NCI-H2107 (cell line): Measurements from ENCODE around the gene FRMD5.

Experiments used
- DNase-seq: peaks from one replicate; lab custom pipeline; 2025; lab: John Stamatoyannopoulos, UW

The FRMD5 gene

DNA sequence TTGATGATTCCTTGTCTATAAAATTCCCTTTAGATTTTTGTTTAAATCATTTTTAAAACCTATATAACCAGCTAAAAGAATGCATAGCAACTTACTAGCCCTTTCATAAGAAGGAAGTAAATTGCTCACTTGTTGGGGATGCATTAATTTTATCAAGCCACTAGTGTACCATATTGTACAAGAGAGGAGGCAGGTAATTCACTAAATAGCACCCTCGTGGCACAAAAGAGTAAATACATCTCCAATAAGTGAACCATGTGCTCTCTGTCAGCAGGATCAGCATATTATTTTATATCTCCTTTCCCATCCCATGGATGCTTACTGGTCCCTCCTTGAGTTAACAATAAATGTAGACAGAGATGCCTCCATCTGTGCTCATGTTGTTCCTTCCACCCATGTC, 34.3 kb downstream of the FRMD5 start:
- DNase-seq, result no peak

DNA sequence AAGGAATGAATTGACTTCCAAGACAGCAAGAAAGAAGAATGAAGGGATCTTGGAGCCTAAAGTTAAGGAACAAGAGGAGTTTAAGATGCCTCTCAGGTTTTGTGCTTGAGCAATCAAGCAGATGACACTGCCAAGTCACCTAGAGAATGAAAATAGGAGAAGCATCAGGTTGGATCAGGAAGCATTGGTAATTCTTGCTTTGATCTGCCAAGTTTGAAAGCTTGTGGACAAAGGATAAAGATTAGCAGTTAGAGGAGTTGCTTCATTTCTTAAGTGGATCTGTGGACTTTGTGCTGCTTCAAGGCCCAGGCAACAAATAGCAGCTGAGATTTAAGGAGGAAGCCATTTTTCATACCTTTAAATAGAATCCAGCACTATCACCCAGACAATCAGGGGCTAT, 35.6 kb downstream of the FRMD5 start:
- no peak for DNase-seq

DNA sequence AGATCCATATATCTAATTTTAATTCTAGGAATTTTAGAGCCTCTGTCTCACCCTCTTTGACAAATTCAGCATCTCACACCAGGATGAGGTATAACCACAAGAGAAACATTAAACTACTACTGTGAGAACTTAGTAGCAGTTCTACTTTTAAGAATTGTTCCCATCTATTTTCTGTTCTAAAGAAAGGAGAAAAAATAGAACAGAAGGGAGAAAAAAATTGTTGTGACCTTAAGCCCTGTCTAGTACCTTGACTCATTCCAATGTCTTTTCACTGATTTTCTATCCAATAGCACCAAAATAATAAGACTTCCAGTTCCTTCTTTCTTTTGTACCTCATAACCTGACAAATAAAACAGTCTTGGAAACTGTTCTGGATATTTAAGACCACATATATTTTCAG, 37.0 kb downstream of the FRMD5 start:
- no peak for DNase-seq

DNA sequence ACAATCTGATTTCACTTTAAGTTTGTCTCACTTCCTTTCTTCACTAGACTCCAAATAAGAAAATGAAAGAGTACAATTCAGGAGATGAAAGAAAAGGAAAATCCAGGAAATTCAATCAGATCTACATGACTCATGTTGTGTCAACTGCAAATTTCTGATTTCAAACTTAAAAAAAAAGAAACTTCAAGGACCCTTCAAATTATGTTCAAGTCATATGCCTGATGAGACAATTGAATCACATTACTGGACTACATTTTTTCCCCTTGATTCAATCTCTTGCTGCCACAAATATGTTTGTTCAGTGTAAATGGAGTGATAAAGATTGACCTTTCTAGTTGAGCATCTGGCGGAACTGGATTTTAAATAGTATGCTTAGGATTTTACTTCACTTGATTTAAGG, 37.4 kb downstream of the FRMD5 start:
- no peak for DNase-seq

DNA sequence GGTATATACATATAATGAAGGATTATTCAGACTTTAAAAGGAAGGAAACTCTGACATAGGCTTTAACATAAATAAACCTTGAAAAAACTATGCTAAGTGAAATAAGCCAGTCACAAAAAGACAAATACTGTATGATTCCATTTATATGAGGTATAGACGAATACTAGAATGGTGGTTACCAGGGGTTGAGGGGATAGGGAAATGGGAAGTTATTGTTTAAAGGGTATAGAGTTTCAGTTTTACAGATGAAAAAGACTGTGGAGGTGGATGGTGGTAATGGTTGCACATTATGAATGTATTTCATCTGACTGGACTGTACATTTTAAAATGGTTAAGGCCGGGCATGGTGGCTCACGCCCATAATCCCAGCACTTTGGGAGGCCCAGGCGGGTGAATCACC, 41.7 kb downstream of the FRMD5 start:
- no peak for DNase-seq

DNA sequence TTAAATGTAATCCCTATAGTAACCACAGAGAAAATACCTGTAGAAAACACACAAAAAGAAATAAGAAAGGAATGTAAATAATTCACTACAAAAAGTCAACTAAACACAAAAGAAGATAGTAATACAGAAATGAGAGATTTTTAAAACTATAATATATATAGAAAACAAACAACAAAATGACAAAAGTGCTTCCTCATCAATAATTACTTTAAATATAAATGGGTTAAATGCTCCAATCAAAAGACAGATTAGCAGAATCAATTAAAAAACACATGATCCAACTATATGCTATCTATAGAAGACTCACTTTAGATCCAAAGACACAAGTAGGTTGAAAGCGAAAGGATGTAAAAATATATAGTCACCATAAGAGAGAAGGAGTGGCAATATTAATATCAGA, 45.8 kb downstream of the FRMD5 start:
- no peak for DNase-seq

DNA sequence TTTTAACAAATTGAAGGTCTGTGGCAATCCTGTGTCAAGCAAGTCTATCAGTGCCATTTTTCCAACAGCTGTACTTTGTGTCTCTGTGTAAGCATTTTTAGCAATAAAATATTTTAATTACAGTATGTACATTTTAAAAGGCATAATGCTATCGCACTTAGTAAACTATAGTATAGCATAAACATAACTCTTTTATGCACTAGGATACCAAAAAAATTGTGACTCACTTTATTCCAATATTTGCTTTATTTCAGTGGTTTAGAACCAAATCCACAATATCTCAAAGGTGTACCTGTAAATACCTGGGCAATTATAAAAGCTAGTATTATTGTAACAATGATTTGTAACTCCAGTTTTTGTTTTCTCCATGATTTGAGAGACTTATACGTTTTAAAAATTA, 46.5 kb downstream of the FRMD5 start:
- DNase-seq, result no peak

DNA sequence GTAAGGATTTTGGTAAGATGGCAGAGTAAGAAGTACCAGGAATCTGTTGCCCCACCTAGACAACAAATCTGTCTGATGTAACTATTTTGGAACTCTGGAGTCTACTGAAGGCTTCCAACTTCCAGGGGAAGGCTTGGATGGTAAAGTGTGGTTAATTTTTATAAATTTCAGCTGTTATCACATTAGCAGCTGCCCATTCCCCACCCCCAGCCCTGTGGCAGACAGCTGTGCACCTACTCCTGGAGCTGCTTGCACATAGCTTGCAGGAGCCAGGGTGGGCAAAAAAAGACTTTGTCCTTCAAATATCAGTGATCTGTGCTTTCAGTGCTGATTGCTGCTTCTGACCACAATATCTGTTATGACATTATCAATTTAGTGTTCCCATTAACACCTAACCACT, 47.4 kb downstream of the FRMD5 start:
- no peak for DNase-seq

DNA sequence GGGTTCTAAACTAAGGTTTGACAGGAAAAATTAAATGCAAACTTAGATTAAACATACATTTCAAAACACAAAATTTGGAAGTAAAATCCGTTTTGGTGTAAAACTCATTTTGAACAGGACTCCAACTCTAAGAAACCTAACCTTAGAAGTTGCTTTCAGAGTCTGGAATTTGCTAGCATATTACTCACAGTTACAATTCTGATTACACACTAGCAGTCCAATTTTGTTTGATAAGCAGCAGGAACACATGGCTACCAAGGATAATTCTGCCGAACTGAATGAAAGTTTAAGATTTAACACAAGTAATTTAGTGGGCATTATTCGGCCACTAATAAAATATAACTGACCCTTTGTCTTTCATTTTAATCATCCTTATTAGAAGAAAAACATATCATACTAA, 49.6 kb downstream of the FRMD5 start:
- no peak for DNase-seq

DNA sequence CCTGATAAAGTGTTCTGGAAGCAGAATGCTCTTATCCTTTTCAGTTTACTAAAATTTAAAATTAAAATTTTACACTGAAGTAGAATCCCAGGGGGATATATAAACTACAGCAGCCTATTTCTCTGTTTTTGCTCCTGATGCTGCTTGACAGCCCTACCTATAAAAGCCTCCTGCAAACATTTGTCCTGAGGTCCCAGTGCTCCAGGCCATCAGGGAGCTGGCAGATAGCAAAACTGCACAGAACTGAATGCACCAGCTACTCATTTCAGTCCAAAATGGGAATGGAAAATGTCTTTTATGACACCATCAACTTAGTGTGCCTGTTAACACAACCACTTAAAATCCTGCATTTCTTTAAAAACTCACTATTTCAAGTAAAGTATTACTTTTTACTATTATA, 50.1 kb downstream of the FRMD5 start:
- no peak for DNase-seq

DNA sequence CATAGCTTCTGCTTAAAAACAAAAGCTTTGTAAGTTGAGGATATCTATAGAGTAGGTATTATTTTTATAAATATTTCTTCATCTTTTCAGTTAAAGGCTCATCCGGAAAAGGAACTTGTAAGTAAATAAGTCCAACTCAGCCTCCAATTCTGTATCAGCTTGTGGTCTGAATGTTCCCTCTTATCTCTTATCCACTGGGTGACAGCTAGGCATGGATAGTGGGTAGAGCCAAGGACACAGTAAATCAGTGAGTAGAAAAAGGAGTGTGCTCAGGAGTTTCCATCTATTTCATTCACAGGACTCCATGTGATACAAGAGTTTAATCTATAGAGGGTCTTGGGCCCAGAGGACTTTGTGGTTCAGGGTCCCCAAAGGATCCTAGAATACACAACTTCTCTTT, 50.9 kb downstream of the FRMD5 start:
- DNase-seq, result no peak

DNA sequence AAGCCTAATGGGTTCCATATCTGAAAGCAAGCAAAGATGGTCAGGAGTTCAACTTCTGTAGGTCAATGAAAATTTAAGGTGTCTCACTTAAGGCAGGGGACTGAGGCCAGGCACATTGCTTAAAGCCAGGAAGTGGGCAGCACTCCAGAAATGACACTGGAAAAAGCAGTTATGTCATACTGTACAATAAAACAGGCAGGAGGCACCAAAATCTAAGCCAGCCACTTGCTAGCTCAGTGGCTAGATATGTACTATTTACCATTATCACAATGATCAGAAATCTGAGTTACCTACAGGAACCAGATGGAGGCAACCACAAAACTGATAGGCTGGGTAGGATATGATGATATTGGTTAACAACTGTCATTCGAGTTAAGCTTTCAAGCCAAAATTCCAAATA, 57.3 kb downstream of the FRMD5 start:
- DNase-seq, result no peak

DNA sequence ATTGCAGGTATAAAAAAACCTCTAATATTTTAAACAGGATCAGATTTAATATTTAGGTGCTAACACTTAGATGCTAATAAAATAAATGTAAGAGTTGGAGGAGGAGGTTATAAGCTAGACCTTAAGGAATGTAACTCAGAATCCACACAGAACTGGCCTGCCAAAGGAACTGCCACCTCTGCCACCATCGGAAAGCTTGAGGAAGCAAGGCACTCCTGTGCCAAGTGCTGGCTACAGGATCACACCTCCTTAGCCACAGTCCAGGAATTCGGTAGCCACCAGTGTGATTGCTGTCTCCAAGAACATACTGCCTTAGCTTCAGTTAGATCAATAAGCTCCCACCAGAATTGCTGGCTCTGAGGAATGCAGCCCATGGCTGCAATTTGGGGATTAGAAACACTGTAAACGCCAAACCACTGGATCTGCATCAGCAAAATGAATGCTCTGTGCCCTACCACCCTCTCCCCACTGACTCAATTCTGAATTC, 58.0 kb downstream of the FRMD5 start:
- DNase-seq, result no peak

DNA sequence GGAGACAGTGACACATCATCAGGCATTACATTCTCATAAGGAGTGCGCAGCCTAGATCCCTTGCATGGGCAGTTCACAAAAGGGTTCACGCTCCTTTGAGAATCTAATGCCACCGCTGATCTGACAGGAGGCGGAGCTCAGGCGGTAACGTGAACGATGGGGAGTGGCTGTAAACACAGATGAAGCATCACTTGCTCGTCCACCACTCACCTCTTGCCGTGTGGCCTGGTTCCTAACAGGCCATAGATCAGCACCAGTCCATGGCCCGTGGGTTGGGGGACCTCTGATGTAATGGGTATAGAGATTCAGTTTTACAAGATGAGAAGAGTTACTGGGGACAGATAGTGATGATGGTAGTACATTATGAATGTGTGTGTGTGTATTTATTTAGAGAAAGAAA, 63.0 kb downstream of the FRMD5 start:
- DNase-seq, result no peak

DNA sequence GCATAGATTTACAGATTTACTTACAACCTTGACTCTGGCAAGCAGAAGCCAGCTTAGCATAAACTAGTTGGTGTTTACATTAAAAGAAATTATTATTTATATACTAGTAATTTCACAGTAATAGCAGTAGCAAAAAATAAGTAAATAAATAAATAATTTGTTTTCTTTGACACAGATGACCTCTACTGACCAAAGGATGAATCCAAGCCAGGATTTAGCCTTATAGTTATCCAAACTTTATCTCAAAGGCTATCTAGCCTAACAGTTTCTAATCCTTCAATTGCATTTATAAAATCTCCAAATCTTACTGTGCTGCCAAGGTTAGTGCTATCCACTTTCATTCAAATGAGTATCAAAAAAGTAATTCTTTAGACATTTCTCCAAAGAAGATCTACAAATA, 64.3 kb downstream of the FRMD5 start:
- no peak for DNase-seq

DNA sequence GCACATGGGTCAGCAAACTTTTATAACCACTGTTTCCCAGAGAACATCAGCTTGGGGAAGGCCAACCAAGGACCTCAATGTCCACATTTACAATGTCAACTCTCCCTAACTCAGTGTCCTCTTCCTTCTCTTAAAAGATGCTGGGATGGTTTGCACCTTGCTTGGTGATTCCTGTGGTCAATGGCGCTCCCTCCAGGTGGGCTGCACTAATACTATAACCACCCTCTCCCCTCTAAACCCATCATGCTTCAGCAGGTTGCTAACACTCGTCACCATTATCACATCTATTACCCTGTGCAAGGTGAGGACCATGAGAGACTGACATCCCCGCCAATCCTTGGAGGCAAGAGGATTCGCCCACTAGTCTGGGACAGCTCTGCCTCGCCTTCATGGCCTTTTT, 65.2 kb downstream of the FRMD5 start:
- DNase-seq, result no peak

DNA sequence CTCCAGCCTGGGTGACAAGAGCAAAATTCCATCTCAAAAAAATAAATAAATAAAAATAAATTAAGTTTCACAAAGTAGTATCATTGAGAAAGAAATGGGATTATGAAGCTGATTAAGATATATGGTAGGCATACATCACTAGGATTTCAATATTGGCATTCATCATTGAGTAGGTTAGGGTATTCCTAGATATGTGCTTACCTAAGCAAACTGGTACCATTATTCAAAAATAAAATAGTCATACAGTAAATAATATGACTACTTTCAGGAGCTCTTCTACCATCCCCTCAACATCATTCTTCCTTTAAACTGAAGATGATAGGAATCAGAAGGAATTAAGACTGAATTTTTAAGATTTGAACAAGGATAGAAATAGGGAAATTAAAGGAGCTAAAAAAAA, 66.6 kb downstream of the FRMD5 start:
- no peak for DNase-seq

DNA sequence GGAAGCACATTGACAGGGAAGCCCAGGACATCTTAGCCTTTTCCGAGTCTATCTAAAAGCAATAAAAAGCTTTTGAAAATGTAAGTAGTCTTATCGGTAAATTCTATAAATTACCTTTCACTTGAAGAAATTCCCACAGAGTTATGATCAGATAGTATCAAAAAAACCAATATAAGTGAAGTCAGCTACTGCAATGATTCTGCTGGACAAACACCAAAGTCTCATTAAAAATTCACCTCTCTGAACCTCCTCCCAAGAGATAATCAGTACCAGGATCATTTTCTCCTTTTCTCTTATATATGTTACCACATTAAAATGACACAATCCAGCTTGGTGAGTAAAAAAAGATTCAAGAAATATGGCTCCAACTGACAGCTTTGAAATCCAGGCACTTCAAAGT, 69.2 kb downstream of the FRMD5 start:
- DNase-seq, result no peak

DNA sequence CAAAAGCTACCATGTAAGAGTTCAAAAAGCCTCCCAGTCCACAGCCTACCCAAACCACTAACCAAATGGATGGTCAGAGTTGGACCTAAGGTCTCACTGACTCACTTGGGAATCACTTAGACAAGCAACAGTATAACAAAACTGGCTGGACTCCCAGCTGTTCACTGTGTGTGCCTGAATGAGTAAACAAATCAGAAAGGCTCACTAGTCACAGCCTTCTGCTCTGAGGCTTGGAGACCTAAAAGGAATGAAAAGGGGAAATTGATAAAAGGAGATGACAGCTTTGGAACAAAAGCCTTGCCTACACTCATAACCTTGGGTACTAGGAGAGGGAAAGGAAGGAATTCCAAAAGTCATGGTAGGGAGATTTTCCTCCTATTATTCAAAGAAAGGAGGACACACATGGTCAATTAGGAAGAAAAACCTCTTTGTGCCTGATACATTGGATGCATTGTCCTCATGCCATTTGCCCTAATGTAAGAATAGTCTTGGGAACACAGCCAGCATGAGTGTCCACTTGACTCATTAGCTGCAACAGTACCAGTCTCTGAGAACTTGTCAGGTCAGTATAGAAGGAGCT, 92.3 kb downstream of the FRMD5 start:
- no peak for DNase-seq

DNA sequence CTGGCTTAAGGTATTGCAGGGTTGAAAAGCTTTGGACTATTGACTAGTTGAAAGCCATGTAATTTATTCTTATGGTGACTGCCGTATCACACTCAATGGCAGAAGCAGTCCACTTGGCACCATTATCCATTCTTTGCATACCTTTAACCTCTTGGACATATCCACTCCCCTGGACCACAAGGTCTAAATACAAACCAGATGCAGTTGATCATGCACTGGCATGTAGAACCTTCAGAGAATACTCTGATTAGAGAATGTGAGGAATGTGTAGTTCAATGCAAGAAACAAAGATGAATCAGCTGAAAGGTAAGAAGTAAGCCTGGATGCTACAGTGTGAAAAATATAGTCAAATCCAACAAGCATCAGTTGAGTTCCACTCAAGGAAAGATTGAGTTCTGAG, 93.1 kb downstream of the FRMD5 start:
- DNase-seq, result no peak

DNA sequence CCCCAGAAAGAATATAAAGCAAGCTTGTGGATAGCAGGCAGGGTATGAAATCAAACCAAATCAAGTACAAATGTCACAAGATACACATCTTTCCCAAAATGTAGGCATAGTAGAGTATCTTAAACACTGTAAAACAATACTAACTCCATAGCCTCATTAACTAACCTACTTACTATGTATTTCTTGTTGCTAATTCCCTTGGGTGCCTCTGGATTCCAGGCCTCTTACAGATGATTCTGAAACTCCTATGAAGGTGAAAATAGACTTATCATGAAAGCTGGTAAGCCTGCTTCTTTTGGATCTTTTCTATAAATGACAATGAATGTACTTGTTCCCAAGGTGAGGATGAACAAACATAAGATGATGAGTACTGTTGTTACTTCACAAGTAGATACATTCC, 93.8 kb downstream of the FRMD5 start:
- DNase-seq, result no peak

DNA sequence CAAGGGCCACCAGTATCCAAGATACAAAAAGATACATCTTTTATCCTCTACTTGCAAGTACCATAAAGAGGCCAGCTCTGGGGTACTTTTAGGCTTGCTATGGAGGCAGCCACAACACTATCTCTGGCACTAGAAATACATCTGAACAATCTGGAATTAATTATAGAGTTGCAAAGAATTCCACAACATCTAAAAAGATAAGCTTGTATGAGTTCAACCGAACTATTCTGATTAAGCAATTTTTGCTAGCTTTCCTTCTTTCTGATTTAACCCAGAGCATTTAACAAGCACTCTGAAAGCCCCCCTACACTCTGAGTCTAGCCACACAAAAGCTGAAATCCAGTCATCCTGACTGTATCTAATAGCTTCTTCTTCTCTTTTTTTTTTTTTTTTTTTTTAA, 95.4 kb downstream of the FRMD5 start:
- no peak for DNase-seq

DNA sequence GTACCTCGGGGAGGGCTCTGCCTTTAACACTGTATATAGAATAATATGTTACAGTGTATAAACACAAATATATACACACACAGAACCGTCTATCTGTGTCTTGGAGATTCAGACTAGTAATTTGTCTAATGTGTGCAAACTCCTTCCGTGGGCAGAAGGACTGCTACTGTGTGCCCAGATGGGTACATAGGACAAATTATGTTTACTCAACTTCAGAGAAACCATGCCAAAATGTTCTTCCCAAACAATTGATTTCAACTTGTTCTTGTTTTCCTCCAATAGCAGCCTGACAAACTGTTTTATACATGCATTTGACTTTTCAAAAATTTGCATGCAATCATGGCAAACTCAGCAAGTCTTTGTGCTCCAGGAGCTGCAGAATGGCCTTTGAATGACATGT, 97.5 kb downstream of the FRMD5 start:
- DNase-seq, result no peak

DNA sequence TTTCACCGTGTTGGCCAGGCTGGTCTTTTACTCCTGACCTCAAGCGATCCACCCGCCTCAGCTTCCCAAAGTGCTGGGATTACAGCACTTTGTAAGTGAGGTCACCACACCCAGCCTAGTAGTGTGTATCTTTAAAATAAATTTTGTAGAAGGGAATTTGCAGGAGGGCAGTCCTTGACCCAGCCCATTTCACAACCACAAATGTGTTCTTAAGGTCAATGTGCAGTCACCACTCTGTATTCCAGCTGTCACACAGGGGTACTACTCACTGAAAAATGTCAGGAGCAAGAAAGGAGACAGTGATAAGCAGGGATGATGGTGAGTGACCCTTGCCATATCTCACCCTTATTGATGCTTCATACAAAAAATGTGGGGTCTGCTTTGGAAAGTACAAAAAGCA, 98.5 kb downstream of the FRMD5 start:
- no peak for DNase-seq

DNA sequence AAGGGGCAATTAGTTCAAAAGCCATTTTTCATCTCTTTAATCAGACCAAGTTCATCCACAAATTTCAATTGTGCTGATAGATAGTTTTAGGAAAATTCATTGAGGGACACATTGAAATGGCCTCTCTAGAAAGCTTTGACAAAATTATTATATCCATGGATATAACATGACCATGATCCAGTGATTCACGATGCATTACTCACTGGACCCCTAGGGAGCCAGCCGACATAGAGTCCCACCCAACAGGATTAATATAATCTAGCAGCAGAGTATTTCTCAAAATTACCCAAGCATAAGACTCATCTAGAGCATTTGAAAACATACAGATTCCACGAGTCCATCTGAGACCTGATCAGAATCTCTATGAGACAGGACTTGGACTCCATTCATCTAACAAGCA, 100.3 kb downstream of the FRMD5 start:
- no peak for DNase-seq
